GM21526 (cell line): ENCODE results near the gene GCK.
"Not testable (repeated sequence)": the region's sequence is repeated elsewhere in the genome, so short reads cannot be mapped to it uniquely, and the experiment has no call there.

Experiments used
- ATAC-seq: cut with Tn5 transposase; IDR thresholded peaks from one replicate; pipeline ENCODE4 v1.9.1; 2021; ENCODE audit warnings: moderate library complexity; ENCODE audit not compliant: unreplicated experiment, low FRiP score

GCK gene

DNA sequence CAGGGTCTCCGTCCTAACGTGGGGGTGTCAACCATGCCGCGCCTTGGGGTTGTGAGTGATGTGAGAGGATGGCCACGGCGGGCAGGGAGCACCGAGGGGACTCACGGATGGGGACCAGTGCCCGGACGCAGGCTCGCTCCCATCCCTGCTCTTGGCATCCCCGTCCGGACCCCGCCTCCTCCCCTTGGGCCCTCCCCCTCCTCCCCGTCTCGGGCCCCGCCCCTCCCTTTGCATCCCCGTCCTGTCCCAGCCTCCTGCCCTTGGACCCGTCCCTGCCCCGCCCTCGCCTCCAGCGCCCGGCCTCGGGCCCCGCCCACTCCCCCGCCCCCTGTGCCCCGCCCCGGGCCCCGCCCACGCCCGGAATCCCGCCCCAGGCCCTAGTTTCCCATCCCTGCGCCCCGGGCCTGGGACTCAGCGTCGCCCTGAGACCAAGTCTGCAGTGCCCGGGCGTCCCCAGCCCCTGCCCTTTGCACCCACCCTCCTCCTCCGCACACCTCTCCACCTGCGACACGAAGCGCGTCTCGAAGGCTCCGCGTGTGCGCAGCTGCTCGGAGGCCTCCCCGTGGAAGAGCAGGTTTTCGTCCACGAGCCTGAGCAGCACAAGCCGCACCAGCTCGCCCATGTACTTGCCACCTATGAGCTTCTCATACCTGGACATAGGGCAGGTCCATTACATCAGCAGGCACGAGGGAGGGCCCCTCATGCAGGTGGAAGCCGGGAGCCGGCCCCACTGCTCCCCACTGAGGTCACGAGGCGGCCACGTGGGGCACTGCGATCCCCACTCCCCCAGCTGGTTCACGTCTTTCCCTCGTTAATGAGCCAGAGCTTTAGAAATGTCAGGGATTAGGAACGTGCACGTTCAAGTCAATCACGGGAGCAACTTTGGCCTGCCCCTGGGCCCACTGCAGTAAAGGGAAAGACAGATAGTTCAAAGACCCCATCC is 43.0 kb downstream of the GCK start:
- ATAC-seq, result no peak

DNA sequence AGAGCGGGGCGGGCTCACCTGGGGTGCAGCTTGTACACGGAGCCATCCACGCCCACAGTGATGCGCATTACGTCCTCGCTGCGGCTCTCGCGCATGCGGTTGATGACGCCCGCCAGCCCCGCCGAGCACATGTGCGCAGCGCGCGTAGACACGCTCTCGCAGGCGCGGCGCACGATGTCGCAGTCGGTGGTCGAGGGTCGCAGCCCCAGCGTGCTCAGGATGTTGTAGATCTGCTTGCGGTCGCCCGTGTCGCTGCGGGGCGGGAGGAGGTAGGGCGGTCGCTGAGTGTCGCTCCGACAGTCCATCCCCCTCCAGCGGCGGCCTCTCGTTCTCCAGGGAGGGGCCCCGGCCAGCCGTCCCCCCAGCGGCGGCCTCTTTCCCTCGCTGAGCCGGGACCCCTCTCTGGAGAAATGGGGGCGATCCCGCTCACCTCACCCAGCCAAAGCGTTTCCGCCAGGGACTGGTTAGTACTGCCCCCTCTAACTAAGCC is 43.7 kb downstream of the GCK start:
- no peak for ATAC-seq

DNA sequence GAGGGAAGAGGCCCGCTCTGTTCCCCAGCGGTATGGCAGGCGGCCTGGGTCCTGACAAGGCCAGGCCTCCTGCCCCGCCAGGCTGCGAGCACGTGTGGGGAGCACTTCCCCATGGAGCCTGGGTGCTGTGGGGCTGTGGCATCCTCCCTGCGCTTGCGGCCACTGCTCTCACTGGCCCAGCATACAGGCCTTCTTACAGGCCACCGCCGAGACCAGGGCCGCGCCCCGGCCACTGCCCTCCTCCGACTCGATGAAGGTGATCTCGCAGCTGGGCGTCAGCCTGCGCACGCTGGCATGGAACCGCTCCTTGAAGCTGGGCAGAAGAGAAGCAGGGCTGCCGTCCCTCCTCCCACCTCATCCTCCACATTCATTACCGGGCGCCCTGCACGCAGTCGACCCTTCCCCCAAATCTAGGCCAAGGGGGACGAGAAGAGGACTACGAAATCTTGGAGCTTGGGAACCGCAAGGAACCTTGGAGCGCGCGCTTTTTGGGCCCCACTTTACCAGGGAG is 44.2 kb downstream of the GCK start:
- no peak for ATAC-seq

DNA sequence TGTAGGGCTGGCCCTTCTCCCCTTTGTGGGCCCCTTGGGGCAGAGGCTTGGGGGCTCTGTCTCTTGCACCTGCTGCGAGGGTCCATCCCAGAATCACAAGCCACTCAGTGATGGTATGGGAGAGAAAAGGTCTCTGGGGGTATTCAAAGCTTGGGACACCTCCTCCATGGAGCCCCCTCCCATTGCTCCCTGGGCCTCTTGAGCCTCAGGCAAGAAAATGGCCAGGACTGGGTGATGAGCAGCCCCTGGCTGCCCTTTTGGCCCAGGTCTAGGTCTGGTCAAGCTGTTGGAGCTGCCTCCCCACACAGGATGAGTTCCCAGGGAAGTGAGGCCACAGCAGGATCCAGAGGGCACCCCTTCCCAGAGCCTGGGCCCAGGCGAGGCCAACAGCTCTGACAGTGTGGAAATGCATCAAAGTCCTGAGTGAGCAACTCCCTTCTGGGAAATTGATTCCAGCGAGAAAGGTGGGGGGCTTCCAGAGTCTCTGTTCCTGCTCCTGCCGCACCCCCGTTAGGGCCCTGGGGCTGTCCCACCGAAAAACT is 44.7 kb downstream of the GCK start:
- no peak for ATAC-seq

DNA sequence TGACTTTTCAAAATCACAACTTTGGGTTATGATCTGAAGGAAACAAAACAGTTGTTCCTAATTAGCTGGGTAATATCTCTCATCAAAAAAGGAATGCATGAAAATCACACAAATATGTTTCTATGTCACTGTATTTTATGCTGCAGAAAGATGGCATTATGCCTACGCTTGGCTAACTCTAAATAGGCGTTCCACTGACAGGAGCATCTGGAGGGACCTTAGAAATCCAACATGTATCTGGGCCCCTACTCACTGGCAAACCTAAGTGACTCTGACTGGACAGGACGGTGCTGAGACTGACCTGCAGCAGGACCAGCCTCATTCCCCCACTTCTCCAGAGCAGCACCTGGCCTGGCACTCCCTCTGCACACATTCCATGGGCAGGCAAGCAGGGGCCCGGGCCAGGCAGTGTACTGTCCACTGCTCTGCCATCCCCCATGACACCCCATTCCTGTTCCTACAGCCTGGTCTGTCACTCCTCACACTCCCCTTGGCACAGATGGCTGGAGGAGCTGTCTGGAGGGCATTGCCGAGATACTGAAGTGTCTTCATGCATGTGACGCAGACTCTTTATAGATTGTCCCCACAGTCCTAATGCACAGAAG is 45.5 kb downstream of the GCK start:
- ATAC-seq, result no peak

DNA sequence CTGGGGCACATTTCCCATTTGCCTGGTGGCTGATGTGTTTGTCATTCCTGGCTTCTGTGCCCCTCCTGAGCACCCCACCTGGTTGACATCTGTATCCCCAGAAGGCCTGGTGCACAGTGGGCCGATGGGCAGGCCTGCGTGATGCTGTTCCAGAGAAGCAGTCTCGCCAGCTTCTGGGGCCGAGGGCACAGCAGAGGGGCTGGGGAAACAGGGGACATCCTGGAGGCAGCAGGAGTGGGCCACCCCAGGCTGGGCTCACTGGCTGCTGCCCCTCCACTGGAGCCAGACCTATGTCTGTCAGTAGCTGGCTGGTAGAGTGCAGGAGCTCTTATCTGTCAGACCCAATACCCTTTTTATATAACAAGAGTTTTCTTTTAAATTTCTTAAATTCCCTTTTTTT is 47.2 kb downstream of the GCK start:
- ATAC-seq, result no peak

DNA sequence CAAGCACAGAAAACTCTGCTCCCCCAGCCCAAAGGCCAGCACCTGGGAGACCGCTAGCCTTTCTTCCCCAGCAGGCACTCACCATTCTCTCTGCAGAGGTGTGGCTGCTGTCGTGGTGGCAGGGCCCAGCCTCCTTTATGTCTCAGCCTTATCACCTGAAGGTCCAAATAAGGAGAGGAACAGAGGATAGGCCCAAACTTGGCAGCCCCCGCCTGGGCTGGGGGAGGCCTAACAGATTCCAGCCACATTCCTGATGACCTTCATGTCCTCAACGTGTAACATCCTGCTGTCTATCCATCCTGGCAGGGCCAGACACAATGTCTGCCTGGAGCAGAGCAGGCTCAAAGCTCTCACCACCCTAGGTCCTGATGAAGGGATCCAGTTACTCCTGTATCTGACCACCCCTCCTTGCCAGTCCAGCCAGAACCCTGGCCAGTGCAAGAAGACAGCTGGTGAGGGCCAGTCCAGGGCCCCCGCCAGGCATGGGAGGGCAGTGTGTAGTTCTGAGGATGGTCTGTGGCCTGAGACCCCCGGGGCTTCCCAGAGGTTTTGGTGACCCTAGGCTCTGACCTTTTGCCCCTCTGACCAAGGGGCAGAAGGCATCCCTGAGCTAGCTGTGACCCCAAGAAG is 47.9 kb downstream of the GCK start, which contains the start of gene MYL7:
Gene MYL7, minus strand, starts transcription at position 112 of the 630 bp plus-strand sequence. Its CDS starts 27 bp downstream, at position 85.
- ATAC-seq, result no peak

DNA sequence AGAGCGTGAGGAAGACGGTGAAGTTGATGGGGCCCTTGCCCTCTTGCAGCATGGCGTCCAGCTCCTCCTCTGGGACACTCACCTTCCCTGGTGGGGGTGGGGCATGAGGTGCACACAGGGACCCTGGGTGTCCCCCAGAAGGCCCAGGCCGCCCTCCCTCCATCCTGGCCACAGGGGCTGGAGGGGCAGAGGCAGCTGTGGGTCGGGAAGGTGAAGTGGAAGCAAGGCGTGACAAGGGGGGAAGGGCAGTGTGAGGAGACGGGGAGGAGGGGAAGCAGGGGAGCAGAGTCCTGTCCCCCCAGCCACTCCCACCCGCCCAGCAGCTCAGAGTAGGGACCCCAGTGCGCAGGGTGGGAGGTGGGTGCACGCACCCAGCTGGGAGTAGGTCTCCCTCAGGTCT is 48.9 kb downstream of the GCK start:
- ATAC-seq, result no peak

DNA sequence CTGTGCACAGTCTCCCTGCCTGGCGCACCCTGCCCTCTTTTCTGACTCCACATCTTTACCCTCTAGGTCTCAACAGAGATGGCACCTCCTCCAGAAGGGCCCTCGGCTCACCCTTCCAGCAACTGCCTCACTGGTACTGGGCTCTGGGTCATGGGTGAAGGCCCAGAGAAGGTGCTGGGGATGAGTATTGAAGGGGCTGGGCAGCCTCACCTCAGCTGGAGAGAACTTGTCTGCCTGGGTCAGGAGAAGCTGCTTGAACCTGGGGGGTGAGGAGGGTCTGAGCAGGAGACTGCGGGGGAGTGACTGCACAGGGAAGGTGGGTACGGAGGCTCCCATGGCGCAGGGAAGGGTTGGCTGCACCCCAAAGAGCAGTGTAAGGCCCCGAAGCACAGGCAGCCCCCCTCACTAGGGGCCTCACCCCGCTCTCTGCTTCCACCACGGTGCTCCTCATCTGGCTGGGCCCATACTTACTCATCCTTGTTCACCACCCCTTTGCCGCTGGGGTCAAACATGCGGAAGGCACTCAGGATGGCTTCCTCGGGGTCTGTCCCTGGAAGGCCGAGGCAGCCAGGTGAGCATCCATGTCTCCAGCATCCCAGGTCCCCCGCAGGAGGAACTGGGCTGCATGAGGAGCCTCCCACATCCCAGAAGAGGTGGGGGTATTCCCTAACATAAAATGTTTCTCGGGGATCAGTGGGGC is 49.8 kb downstream of the GCK start:
- ATAC-seq, result no peak

DNA sequence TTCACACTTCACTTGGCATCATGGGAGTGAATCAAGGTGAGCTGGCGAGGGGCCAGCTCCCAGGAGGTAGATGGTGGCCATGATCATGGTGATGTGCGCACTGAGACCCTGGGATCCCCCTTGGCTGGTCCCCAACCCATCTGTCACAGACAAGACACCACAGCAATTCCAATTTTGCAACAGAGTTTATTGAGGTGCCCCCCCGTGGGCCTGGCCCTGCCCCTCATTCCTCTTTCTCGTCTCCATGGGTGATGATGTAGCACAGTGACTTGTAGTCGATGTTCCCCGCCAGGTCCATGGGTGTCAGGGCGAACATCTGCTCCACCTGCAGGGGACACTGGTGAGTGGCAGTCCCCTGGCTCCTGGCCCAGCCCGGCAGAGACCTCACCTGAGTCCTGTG is 50.5 kb downstream of the GCK start:
- ATAC-seq, result no peak

DNA sequence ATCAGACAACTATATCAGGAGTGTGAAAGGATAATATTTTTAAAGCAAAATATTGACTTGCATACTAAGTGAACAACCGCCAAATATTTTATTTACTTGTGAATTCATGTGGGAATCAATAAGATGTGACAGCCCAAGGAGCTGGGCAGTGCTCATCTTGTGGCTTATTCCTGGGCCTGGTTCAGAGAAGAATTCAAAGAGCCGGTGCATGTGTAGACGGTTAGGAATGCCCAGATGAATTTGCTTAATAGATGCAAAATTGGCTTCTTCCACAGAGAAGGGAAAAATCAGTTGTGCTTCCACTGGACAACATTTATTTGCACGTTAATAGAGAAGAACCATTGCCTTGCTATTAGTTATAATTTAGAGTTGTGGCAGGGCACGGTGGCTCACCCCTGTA is 52.5 kb downstream of the GCK start:
- no peak for ATAC-seq

DNA sequence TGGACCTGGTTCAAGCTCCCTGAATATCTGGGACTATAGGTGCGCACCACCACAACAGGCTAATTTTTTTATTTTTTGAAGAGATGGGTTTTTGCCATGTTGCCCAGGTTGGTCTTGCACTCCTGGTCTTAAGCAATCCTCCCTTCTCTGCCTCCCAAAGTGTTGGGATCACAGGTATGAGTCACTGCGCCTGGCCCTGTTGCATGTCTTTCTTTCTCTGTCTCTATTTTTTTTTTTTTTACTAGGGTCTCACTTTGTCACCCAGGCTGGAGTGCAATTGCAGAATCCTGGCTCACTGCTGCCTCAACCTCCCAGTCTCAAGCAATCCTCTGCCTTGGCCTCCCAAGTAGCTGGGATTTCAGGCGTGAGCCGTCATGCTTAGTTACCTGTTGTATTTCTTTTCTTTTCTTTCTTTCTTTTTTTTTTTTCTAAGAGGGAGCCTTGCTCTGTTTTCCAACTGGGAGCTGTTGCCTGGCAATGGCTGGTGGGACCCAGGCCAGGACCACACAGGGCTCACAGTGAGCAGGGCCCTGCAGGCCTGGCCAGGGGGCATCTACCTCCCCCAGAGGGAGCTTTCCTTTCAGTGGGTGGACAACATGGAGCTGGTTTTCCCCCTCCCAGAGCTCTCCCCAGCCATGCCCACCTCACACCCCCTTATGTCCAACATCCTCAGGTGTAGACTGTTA is 54.2 kb downstream of the GCK start:
- ATAC-seq, result no peak

DNA sequence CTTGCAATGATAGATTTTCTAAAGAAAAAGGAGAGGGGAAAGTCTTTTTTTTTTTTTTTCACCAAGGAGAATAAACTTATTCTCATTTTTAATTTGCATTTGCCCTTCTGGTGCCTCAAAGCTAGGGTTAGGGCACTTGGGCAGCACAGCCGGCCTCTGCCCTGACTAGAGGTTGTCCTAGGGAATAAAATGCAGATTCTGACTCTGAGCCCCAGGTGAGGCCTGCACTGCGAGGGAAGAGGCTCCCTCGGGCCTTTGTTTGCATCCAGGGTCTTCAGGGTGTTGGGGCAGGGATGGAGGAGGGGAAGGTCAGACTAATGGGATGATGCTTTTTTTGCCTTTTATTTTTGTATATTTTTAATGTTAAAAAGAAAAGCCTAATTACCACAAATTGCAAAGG is 55.9 kb downstream of the GCK start:
- ATAC-seq, result no peak

DNA sequence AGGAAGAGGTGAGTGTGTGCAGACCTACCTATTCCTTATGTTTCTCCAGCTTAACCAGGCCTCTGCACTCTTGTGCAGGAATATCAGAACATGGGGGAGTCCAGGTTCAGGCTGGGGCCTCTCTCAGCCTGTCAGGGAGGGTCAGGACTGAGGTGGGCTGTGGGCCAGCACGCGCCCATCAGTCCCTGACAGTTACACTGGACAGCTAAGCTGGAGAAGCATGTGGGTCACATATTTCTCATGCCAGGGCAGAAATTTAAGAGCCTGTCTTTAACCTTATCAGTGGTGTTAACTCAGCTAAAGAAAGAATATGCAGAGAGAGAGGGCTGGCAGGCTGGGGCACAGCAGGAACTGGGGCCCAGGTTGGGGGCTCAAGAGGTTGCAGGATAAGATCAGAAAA is 57.2 kb downstream of the GCK start:
- no peak for ATAC-seq

DNA sequence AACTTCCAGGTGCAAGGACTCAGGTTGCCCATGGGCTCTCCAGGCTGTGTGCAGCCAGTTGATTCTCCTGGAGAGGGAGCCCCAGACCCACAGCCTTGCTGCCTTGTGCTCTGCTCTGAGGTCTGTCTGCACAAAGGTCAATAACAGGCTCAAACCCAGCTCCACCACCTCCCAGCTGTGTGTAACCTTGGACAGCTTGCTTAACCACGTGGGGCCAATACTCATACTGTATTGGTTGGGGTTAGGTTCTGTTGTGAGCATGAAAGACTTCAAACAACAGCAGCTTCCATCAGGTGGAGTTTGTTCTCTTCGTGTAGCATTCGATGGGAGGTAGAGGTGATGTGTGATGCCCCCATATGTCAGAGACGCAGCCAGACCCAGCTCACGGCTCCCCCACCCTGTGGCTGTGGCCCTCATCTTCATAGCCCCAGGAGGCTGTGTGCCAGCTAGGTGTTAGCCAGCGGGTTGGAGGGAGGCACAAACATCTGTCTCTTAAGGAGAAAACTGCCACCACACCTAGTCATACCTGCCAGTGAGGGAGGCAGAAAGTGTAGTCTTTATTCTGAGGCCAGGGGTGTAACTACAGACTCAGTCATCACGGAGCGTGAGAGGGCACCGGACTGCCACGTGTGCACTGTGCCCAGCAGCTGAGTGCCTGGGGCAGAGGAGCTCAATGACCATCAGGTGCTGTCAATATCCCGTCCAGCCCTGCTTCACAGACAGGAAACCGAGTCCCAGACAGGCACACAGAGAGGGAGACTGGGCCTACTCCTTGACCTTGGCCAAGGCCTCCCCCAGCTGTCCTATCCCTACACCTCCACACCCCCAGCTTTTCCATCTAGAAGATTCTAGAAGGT is 57.8 kb downstream of the GCK start:
- no peak for ATAC-seq

DNA sequence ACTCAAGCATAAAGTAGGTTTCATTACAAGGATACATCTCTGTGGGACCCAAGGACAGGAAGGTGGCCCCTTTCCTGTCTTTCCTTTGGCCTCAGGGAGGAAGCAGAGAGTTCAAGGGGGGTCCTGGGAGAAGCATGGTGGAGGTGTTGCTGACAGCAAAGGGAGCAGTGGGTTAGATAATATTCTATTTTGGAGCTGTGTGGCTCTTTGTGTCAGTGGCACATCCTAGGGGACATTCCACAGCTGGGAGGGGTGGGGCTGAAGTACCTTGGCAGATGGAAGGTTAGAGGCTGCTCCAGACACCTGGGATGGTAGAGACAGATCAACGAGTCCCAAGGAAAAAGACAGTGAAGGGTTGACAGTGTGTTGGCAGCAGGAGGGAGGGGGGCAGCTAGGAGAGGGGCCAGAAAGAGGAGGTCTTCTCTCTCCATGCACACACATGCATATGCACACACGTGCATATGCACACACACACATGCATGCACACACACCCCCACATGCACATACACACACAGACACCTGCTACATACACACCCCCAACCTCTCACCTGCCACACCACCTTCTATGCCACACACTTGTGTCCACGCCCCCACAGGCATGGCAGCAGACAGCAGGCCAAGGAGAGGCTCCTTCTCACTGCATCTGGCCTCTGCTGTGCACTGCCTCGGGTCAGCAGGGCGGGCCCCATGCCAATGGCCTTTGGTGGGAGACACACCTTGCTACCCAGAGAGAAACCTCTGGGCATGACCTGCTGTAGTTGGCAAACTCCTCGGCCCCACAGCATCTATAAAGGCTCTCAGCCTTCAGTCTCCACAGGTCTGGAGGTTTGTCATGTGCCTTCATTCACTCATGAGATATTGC is 60.3 kb downstream of the GCK start:
- ATAC-seq, result no peak

DNA sequence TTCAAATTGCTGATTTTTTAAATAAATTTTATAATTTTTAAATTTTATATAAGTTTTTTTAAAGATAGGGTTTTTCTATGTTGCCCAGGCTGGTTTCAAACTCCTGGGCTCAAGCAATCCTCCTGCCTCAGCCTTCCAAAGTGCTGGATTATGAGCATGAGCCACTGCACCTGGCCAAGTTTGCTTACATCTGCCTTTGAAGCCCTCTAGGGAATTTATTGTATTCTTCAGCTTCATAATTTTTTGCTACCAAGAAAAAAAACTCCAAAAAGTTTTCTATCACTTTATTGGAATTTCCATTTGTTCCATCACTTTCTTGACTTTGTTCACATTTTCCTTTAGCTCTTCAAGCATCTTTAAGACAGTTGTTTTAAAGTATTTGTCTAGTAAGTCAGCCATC is 62.1 kb downstream of the GCK start:
- no peak for ATAC-seq

DNA sequence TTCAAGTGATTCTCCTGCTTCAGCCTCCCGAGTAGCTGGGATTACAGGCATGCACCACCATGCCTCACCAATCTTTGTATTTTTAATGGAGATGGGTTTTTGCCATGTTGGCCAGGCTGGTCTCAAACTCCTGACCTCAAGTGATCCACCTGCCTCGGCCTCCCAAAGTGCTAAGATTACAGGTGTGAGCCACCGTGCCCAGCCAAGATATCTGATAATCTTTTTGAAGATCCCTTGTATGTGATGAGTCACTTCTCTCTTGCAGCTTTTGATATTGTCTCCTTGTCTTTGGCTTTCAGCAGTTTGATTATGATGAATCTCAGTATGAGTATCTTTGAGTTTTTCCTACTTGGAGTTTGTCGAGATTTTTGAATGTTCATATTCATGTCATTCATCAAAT is 62.7 kb downstream of the GCK start:
- not testable (repeated sequence) for ATAC-seq
